ENCODE measurements around the gene C17orf67. TPM values are rescaled to one million over a fixed set of nuclear protein-coding genes. Genes with fewer than 3 reads are reported as not detected.

Gene C17orf67
- total RNA-seq, 4 donors from 2014 or later: 0.24 to 1.2 (median 1.2) TPM

GRCh38 chr17:56806949-56807348 is 26.8 kb downstream of the C17orf67 start:
- H3K27me3 ChIP-seq: no peaks in the 10 kb centered on the region
- no peaks in the 10 kb centered on the region for H3K36me3 ChIP-seq
- DNase-seq: no peak
- H3K9me3 ChIP-seq: no peaks in the 10 kb centered on the region
- no peak overlapping the region for H3K4me3 ChIP-seq (replicated peaks in 1 of 3)
- no peak overlapping the region for H3K27ac ChIP-seq
- WGBS, 2 donors: 80% methylated on average over 4 of the region's 4 CpGs
- TF ChIP-seq POLR2A (IDR thresholded peaks at IDR 0.05): no peak
- no peak for TF ChIP-seq CTCF (IDR thresholded peaks at IDR 0.05)
- intact Hi-C loops (cut with DNase I): no loop called here
- no peaks in the 10 kb centered on the region for H3K4me1 ChIP-seq

DNA sequence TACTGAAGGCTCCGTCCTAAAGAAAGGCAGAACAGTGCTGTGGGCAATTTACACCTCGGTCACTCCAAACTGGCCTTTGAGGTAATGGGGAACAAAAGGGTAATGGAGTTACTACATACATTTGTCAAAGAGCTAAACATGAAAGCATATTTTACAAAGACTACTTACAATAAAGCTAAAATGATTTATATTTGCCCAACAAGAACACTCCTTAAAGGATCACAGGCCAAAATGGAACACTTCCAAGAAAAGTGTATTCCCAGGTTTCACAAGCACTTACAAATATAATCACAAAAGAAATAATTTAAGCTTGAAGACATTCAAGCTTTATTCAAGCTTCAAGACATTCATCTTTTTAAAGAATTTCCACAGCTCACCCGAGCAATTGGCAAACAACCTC is 29.3 kb downstream of the C17orf67 start:
- WGBS, 2 donors: 91 to 92% methylated on average over 3 of the region's 3 CpGs
- no peak for TF ChIP-seq CTCF (IDR thresholded peaks at IDR 0.05)
- TF ChIP-seq POLR2A (IDR thresholded peaks at IDR 0.05): no peak
- H3K27ac ChIP-seq: no peak overlapping the region
- DNase-seq: no peak
- H3K36me3 ChIP-seq: no peaks in the 10 kb centered on the region
- H3K27me3 ChIP-seq: no peaks in the 10 kb centered on the region
- H3K9me3 ChIP-seq: no peaks in the 10 kb centered on the region
- no peak overlapping the region for H3K4me3 ChIP-seq (replicated peaks in 1 of 3)
- H3K4me1 ChIP-seq: no peaks in the 10 kb centered on the region
- intact Hi-C loops (cut with DNase I): no loop called here

DNA sequence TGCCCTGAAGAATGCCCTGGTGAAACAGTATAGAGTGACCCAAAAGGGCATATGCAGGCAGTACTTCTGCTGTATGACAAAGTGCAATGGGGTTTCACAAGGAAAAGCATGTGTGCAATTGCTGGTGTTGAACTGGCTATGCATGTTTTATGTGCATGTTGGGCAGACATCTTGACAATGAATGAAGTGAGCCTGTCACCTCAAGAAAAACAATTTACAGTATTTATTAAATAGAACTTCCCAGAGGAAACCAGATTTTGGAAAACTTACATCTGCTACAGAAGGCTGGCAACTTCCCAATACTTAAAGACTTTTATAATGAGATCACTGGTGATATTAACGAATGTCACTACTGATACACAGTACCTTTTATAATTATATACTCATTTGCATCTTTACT is 30.6 kb downstream of the C17orf67 start:
- Histone ChIP-seq H3K27ac (no peak overlapping the region), H3K4me3 (replicated peaks in 1 of 3) (no peak overlapping the region)

DNA sequence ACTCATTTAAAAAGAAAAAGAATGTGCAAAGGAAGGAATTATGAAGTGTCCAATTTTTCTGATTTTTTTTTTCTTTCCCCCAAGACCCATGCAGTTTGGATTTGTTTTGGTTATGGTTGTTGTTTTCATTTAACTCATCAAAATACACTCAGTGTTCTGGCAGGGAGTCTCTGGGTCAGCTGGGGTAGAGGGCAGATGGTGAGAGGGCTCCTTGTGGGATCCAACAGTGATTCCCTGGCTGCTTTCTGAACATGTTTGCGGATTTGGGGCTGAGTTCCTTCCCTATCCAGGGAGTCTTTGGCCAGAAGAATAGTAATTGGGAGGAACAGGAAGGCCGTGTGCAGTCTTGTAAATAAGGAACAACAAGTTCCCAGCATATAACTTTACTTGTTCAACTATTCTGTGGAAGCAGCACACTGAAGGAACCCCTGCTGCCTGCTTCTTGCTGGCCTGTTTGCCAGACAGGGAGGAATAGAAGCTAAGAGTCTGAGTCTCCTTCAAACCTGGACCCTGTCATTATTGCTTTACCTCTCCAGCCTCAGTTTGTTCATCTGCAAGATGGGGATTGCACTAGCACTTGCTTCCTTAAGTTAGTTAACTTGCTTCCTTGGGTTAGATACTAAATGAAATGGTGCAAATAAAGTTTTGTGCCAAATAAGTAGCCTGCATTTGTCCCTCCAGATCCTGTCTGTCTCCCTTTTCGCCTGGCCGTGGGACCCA is 32.1 kb downstream of the C17orf67 start:
- Histone ChIP-seq H3K27ac (no peak overlapping the region), H3K27me3 (no peaks in the 10 kb centered on the region), H3K4me3 (replicated peaks in 1 of 3) (no peak overlapping the region), H3K4me1 (no peaks in the 10 kb centered on the region), H3K9me3 (no peaks in the 10 kb centered on the region), H3K36me3 (no peaks in the 10 kb centered on the region)
- 77 to 84% methylated on average over 4 of the region's 4 CpGs for WGBS, 2 donors
- intact Hi-C loops (cut with DNase I): no loop called here
- TF ChIP-seq CTCF (IDR thresholded peaks at IDR 0.05) (no peak), POLR2A (IDR thresholded peaks at IDR 0.05) (no peak)
- no peak for DNase-seq

More for the DNA sequence above, 30.6 kb downstream of the C17orf67 start:
- Histone ChIP-seq H3K27me3 (no peaks in the 10 kb centered on the region), H3K36me3 (no peaks in the 10 kb centered on the region), H3K9me3 (no peaks in the 10 kb centered on the region), H3K4me1 (no peaks in the 10 kb centered on the region)
- TF ChIP-seq POLR2A (IDR thresholded peaks at IDR 0.05) (no peak), CTCF (IDR thresholded peaks at IDR 0.05) (no peak)
- intact Hi-C loops (cut with DNase I): no loop called here
- 86 to 87% methylated on average over 1 of the region's 1 CpG for WGBS, 2 donors
- DNase-seq: no peak

- Histone ChIP-seq H3K4me1 (no peaks in the 10 kb centered on the region), H3K9me3 (no peaks in the 10 kb centered on the region), H3K27me3 (no peaks in the 10 kb centered on the region), H3K27ac (no peak overlapping the region), H3K36me3 (no peaks in the 10 kb centered on the region), H3K4me3 (replicated peaks in 1 of 3) (no peak overlapping the region)
- intact Hi-C loops (cut with DNase I): no loop called here
- TF ChIP-seq CTCF (IDR thresholded peaks at IDR 0.05) (no peak), POLR2A (IDR thresholded peaks at IDR 0.05) (no peak)
- WGBS, 2 donors: 28 to 31% methylated on average over 4 of the region's 4 CpGs
- DNase-seq: no peak
These were observed 34.8 kb downstream of the C17orf67 start for GRCh38 chr17:56798916-56799315.
